Tibial artery (tissue), 4 donors: Measurements from ENCODE around the gene OR5L2.
"Not testable (repeated sequence)": the region's sequence is repeated elsewhere in the genome, so short reads cannot be mapped to it uniquely, and the experiment has no call there.

ENCODE experiments used
- DNase-seq, 2 donors: peaks; one replicate each; pipeline ENCODE4 v3.0.0-alpha.2; 2019
- H3K27ac ChIP-seq, 2 donors: fragments of 200-600 bp; sonication (generic) in 1 of 2; 1 replicate in 1 of 2; 2 replicates in 1 of 2; pipeline ENCODE4 v1.5.1; 2018 to 2019; ENCODE audit warnings: mild to moderate bottlenecking in 1 of 2
- H3K27me3 ChIP-seq, 2 donors: fragments of 200-600 bp; sonication (generic) in 1 of 2; one replicate each; pipeline versions ENCODE4 v1.5.1 to v1.6.0; 2016 to 2019
- H3K36me3 ChIP-seq, 3 donors: fragments of 200-600 bp; sonication (generic) in 2 of 3; one replicate each; pipeline ENCODE4 v1.5.1; 2016 to 2019; ENCODE audit warnings: mild to moderate bottlenecking in 2 of 3
- H3K4me1 ChIP-seq, 4 donors: fragments of 200-600 bp; sonication (generic) in 2 of 4; 1 replicate in 3 of 4; 2 replicates in 1 of 4; pipeline ENCODE4 v1.5.1; 2016 to 2019
- H3K4me3 ChIP-seq, 2 donors: fragments of 200-600 bp; sonication (generic) in 1 of 2; 1 replicate in 1 of 2; 2 replicates in 1 of 2; pipeline ENCODE4 v1.5.1; 2018 to 2019; ENCODE audit warnings: mild to moderate bottlenecking in 2 of 2
- H3K9me3 ChIP-seq, 3 donors: fragments of 200-600 bp; sonication (generic) in 1 of 3; one replicate each; pipeline ENCODE4 v1.5.1; 2016 to 2019
- CTCF ChIP-seq, 2 experiments: fragments of 200-600 bp in 1 of 2; fragments of 450-650 bp in 1 of 2; IDR thresholded peaks; one replicate each; pipeline ENCODE4 v1.5.1; 2017 to 2019; ENCODE audit warnings: antibody characterized with exemption in 2 of 2, mild to moderate bottlenecking in 1 of 2, moderate library complexity in 1 of 2
- intact Hi-C: fragments of 100-400 bp; cut with DNase I; formaldehyde crosslinking; loops from one replicate; pipeline ENCODE4 v1.15.0; 2023; ENCODE audit warnings: low total_unique reads

The OR5L2 gene

DNA sequence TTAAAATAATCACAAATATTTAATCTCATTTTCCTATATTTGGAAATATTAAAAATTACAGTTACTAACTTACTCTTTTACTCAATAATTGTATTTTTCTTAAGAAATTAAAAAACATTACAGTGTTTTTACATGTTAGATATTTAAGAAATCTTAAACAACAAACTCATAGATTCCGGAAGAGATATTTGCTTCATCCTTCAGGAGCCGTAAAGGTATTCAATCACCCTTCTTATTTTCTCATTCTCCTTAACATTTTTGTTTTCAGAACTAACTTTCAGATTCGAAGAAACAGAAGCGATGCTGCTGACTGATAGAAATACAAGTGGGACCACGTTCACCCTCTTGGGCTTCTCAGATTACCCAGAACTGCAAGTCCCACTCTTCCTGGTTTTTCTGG is 7.7 kb upstream of the OR5L2 start, which contains the start of gene OR5D18:
Gene OR5D18, plus strand, starts transcription at position 301 of the 400 bp plus-strand sequence. Its CDS starts 0 bp downstream, at position 301.
- Histone ChIP-seq H3K9me3 (no peaks in the 10 kb centered on the region), H3K4me1 (no peaks in the 10 kb centered on the region), H3K4me3 (no peak within 1 kb of the TSS), H3K36me3 (no peaks in the 10 kb centered on the region), H3K27ac (no peak within 1 kb of the TSS), H3K27me3 (no peaks in the 10 kb centered on the region)
- intact Hi-C loops = no loop called here
- TF ChIP-seq CTCF (IDR thresholded peaks at IDR 0.05) = no peak
- no peak for DNase-seq

- H3K36me3 ChIP-seq = no peaks in the 10 kb centered on the region
- H3K4me1 ChIP-seq = no peaks in the 10 kb centered on the region
- no peak within 1 kb of the TSS for H3K4me3 ChIP-seq
- intact Hi-C loops = no loop called here
- TF ChIP-seq CTCF (IDR thresholded peaks at IDR 0.05) = no peak
- no peaks in the 10 kb centered on the region for H3K9me3 ChIP-seq
- no peak for DNase-seq
- no peak within 1 kb of the TSS for H3K27ac ChIP-seq
- no peaks in the 10 kb centered on the region for H3K27me3 ChIP-seq
These were observed 11.4 kb downstream of the OR5L2 start, which contains the start of gene OR5D16 for GRCh38 chr11:55838452-55838851. Gene OR5D16, plus strand, starts transcription at chr11:55838752. Its CDS starts 0 bp downstream, at chr11:55838752.

DNA sequence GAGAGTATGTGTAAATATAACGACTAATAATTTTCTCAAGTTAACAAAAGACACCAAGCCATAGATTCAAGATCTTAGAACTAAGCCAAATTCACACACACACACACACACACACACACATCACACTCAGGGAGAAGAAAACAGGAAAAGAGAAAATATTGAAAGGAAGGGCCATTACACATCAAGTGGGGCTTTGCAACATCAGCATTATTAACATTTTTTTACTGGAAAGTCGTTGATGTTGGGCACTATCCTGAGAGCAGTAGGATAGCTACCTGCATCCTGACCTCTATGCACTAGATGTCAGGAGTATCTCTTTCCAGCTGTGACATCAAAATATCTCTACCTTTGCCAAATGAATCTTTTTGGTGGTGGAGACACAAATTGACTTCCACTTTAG is 20.4 kb downstream of the OR5L2 start:
- intact Hi-C loops = no loop called here

GRCh38 chr11:55849037-55849436 is 22.0 kb downstream of the OR5L2 start:
- H3K9me3 ChIP-seq = no peaks in the 10 kb centered on the region
- H3K27me3 ChIP-seq = no peaks in the 10 kb centered on the region
- DNase-seq = no peak
- H3K36me3 ChIP-seq = no peaks in the 10 kb centered on the region
- no peaks in the 10 kb centered on the region for H3K4me1 ChIP-seq
- H3K4me3 ChIP-seq = no peak overlapping the region
- intact Hi-C loops = no loop called here
- H3K27ac ChIP-seq = no peak overlapping the region
- TF ChIP-seq CTCF (IDR thresholded peaks at IDR 0.05) = no peak

More for the DNA sequence above, 20.4 kb downstream of the OR5L2 start:
- Histone ChIP-seq H3K27ac (no peak overlapping the region), H3K36me3 (no peaks in the 10 kb centered on the region), H3K27me3 (no peaks in the 10 kb centered on the region), H3K4me1 (no peaks in the 10 kb centered on the region), H3K9me3 (no peaks in the 10 kb centered on the region), H3K4me3 (no peak overlapping the region)
- TF ChIP-seq CTCF (IDR thresholded peaks at IDR 0.05) = no peak
- no peak for DNase-seq

GRCh38 chr11:55852141-55852540 is 25.1 kb downstream of the OR5L2 start:
- intact Hi-C loops = no loop called here
- no peaks in the 10 kb centered on the region for H3K27me3 ChIP-seq
- no peaks in the 10 kb centered on the region for H3K4me1 ChIP-seq
- no peak for DNase-seq
- no peak for TF ChIP-seq CTCF (IDR thresholded peaks at IDR 0.05)
- H3K4me3 ChIP-seq = no peak overlapping the region
- no peak overlapping the region for H3K27ac ChIP-seq
- H3K9me3 ChIP-seq = no peaks in the 10 kb centered on the region
- H3K36me3 ChIP-seq = no peaks in the 10 kb centered on the region

DNA sequence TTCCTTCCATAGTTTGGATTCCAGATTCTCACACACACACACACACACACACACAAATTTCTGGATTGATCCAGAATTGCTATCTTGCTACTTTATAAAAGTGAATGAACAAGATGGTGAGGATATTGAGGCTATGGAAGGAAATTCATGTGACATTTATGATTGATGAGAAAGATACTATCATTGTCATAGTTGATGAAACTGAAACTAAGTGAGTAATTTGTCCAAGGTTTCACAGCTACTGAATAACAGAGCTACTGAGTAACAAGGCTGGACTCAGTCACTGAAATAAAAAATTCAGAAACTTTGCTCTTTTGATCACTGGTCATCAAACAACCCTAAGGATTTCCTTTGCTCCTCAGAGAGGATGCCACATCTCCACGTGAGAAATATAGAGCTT is 27.7 kb downstream of the OR5L2 start:
- no peak for DNase-seq
- no peaks in the 10 kb centered on the region for H3K4me1 ChIP-seq
- no peaks in the 10 kb centered on the region for H3K9me3 ChIP-seq
- TF ChIP-seq CTCF (IDR thresholded peaks at IDR 0.05) = no peak
- no peak overlapping the region for H3K4me3 ChIP-seq
- intact Hi-C loops = no loop called here
- H3K36me3 ChIP-seq = no peaks in the 10 kb centered on the region
- H3K27me3 ChIP-seq = no peaks in the 10 kb centered on the region
- H3K27ac ChIP-seq = no peak overlapping the region

DNA sequence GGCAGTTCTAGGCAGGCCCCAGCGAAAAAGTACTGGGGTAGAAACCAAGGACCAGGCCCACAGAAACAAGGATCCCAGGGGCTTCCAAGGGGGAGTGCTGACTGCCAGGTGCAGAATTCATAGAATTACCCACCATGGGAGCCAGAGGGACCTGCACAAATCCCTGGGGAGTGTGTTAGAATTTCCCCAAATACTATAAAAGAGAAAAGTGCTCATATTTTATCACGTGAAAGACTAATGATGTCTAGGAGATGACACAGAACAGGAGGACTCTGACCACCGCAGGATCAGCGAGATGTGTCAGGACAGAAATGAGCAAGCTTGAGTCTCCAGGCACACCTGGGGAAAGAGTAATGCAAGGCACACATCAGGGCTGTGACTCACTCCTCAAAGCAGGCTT is 40.3 kb downstream of the OR5L2 start:
- intact Hi-C loops, DNase-seq, H3K4me3 ChIP-seq, H3K36me3 ChIP-seq, H3K27ac ChIP-seq, H3K4me1 ChIP-seq, H3K27me3 ChIP-seq, H3K9me3 ChIP-seq: not testable (repeated sequence)

- H3K9me3 ChIP-seq, H3K27ac ChIP-seq, H3K27me3 ChIP-seq, H3K36me3 ChIP-seq, H3K4me1 ChIP-seq, intact Hi-C loops, H3K4me3 ChIP-seq, DNase-seq: not testable (repeated sequence)
These were observed 45.7 kb downstream of the OR5L2 start for GRCh38 chr11:55872731-55873130.

DNA sequence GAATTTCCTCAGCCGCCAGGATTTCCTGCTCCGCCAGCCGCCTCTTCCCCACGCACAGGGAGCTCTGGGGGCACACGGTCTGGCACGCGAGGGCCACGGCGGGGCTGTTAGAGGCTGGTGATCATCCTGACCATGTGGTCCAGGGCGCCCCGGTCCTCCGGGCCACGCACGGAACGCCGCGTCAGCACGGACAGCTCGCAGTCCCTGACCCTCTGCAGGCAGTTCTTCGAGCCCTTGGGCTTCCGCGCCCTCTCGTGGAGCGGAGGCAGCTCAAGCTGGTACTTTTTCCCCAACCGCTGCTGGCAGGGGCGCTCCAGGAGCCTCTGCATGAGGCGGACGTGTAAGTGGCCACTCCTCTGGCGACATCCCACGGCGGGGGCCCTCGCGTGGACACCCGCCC is 46.1 kb downstream of the OR5L2 start:
- H3K27ac ChIP-seq, H3K4me3 ChIP-seq, H3K36me3 ChIP-seq, DNase-seq, H3K4me1 ChIP-seq, H3K9me3 ChIP-seq, intact Hi-C loops, H3K27me3 ChIP-seq: not testable (repeated sequence)
